ENCODE data around the gene CRYGA.
"Not testable (repeated sequence)": the region's sequence is repeated elsewhere in the genome, so short reads cannot be mapped to it uniquely, and the experiment has no call there.

CRYGA gene

DNA sequence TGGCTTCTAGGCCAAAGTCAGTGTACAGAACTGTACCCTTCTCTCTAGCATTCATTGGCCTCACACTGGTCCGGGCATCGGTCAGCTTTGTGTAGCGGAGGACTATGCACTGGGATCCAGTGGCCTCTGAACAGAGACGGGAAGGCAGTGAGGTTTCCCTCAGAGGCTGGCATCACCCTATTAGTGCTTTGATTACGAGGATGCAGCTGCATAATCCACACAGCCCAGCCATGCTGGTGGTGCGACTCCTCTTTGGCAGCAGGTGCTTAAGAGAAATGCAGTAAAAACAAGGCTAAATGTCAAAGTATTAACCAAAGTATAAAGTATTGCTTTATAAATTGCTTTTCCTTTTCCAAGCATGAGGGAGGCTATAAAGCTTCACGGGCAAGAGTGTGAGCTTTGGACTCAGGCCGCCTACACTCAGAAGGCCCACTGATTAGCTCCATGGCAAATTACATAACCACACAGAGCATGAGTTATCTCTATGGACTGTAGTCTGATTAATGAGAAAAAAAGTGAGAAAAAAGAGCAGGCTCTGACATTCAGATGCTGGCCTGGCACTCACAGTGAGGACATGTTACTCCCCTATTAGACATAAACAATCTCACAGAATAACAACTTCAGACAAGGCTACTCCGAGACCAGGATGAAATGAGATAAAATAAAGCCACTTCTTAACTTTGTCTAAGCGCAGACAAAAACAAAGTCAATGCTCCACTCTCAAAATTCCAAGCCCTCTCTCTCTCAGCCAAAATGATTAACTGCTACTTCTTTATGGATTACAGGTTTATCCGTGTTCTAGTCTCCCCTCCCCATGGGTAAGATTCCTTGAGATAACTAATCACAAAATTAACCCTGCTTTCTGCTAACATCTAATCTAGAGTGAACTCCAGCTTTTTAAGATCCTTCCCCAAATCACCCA, 27.3 kb downstream of the CRYGA start:
- H3K4me1 ChIP-seq (ENCODE audit: control insufficient read depth, insufficient read depth, low read length) = no peaks in the 10 kb centered on the region
- no peak overlapping the region for H3K9ac ChIP-seq (ENCODE audit: low read depth, low read length)
- H3K36me3 ChIP-seq (ENCODE audit: control insufficient read depth, insufficient read depth, low read length) = no peaks in the 10 kb centered on the region
- no peaks in the 10 kb centered on the region for H3K9me3 ChIP-seq (ENCODE audit: control insufficient read depth, insufficient read depth, low read length)
- H3K4me3 ChIP-seq (ENCODE audit: low read depth, low read length) = no peak overlapping the region
- no peaks in the 10 kb centered on the region for H3K27me3 ChIP-seq (ENCODE audit: control insufficient read depth, insufficient read depth, low read length)

DNA sequence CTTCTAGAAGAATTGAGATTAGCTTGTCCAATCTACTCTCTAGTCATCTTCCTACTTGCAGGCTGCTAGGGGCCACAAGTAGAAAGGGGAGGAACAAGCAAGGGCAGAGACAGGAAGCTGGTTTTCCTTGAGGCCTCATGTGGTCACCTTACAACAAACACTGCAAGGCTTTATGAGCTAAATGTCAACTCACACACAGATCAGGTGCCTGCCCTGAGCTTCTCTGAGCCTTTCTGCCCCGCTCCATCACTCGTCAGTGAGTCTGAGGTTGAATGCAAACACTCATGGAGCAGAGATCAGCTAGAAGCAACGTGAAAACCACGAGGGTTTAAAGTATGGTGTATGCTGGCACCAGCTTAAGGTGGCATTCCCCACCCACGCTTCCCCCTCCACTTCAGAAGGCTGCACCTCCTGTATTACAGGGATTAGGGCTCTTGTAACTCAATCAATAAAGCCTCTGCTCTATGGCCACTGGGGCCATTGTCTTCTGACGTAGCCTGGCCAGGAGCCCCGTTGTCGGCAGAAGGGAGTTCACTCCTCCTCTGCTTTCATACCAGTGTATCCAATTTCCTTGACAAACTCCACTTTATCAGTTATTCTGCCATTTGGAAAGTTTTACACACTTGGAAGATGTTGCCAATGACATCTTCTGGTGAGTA, 28.3 kb downstream of the CRYGA start:
- Histone ChIP-seq H3K4me1 (ENCODE audit: control insufficient read depth, insufficient read depth, low read length) (no peaks in the 10 kb centered on the region), H3K9me3 (ENCODE audit: control insufficient read depth, insufficient read depth, low read length) (no peaks in the 10 kb centered on the region), H3K27me3 (ENCODE audit: control insufficient read depth, insufficient read depth, low read length) (no peaks in the 10 kb centered on the region), H3K36me3 (ENCODE audit: control insufficient read depth, insufficient read depth, low read length) (no peaks in the 10 kb centered on the region), H3K4me3 (ENCODE audit: low read depth, low read length) (no peak overlapping the region), H3K9ac (ENCODE audit: low read depth, low read length) (no peak overlapping the region)

DNA sequence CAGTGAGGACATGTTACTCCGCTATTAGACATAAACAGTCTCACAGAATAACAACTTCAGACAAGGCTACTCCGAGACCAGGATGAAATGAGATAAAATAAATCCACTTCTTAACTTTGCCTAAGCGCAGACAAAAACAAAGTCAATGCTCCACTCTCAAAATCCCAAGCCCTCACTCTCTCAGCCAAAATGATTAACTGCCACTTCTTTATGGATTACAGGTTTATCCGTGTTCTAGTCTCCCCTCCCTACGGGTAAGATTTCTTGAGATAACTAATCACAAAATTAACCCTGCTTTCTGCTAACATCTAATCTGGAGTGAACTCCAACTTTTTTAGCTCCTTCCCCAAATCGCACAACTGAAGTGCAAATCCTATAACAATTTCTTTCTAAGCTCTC, 32.7 kb downstream of the CRYGA start:
- Histone ChIP-seq H3K9ac (ENCODE audit: low read depth, low read length) (no peak overlapping the region), H3K27me3 (ENCODE audit: control insufficient read depth, insufficient read depth, low read length) (no peaks in the 10 kb centered on the region), H3K9me3 (ENCODE audit: control insufficient read depth, insufficient read depth, low read length) (no peaks in the 10 kb centered on the region), H3K4me3 (ENCODE audit: low read depth, low read length) (no peak overlapping the region), H3K36me3 (ENCODE audit: control insufficient read depth, insufficient read depth, low read length) (no peaks in the 10 kb centered on the region), H3K4me1 (ENCODE audit: control insufficient read depth, insufficient read depth, low read length) (no peaks in the 10 kb centered on the region)

DNA sequence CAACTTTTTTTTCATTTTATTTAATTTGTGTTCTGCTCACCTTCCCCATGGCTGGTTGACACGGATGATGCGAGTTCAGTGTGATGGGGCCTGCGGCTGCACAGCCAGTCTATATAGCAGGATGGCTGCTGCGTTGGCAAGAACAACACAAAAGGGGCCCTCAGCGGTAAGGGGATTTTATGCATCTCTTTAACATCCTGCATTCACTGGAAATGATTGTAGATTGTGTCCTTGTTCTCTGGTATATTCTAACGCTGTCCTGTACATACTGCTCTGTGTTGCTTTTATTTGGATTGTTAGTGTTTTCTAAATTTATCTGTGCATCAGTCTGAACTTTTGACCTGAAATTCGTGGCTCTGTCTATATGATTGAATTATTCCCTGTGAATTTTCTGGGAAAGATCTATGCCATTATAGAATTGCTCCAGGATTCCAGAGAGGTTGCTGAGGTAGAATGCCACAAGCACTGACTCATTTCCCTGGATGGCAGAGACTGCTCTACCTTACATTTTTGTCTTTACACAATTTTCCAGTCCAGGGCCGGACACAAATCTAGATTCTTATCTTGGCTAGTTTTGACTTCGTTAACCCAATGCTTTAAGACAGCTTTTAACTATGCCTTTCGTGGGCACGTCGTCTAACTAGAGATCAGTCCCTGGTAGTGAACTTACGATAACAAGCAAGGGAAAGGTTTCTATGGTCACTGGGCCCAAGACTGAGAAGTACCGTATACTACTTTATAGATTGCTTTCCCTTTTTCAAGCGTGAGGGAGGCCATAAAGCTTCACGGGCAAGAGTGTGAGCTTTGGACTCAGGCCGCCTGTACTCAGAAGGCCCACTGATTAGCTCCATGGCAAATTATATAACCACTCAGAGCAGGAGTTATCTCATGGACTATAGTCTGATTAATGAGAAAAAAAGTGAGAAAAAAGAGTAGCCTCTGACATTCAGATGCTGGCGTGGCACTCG, 33.4 kb downstream of the CRYGA start, which contains the start of gene CRYGC:
Gene CRYGC (minus strand): TSS at position 85 of the 968 bp plus-strand sequence. CDS start 36 bp downstream, at position 49.
- Histone ChIP-seq H3K36me3 (ENCODE audit: control insufficient read depth, insufficient read depth, low read length) (no peaks in the 10 kb centered on the region), H3K4me3 (ENCODE audit: low read depth, low read length) (no peak within 1 kb of the TSS), H3K9ac (ENCODE audit: low read depth, low read length) (no peak within 1 kb of the TSS), H3K9me3 (ENCODE audit: control insufficient read depth, insufficient read depth, low read length) (no peaks in the 10 kb centered on the region), H3K27me3 (ENCODE audit: control insufficient read depth, insufficient read depth, low read length) (no peaks in the 10 kb centered on the region), H3K4me1 (ENCODE audit: control insufficient read depth, insufficient read depth, low read length) (no peaks in the 10 kb centered on the region)

DNA sequence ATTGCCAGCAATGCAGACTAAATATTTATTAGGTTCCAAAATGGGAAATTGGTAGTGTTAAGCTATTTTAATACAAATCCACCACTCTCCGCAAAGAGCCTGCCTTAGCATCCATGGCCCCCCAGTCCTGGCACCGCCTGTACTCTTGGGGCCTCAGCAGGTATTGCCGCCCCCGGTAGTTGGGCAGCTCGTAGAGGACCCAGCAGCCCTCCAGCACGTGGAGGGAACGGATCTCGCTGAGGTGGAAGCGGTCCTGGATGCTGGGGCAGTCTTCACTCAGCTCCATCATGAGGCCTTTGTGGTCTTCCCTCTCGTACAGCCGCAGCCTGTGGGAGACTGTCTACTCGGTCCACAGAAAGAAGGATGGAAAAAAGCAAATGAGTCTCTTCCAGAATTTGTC, 35.3 kb downstream of the CRYGA start:
- Histone ChIP-seq H3K4me1 (ENCODE audit: control insufficient read depth, insufficient read depth, low read length) (peaks cover 3% of the 10 kb centered on the region), H3K9me3 (ENCODE audit: control insufficient read depth, insufficient read depth, low read length) (no peaks in the 10 kb centered on the region), H3K36me3 (ENCODE audit: control insufficient read depth, insufficient read depth, low read length) (no peaks in the 10 kb centered on the region), H3K27me3 (ENCODE audit: control insufficient read depth, insufficient read depth, low read length) (peaks cover 3% of the 10 kb centered on the region), H3K9ac (ENCODE audit: low read depth, low read length) (no peak overlapping the region), H3K4me3 (ENCODE audit: low read depth, low read length) (no peak overlapping the region)

DNA sequence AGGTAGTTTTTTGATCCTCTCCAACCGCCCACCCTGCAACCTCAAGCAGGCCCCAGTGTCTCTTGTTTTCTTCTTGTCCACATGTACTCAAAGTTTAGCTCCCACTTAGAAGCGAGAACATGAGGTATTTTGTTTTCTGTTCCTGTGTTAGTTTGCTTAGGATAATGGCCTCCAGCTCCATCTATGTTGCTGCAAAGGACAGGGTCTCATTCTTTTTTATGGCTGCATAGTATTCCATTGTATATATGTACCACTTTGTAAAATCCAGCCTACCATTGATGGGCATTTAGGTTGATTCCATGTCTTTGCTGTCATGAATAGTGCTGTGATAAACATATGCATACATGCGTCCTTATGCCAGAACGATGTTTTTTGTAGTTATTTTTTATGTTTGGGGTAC, 36.3 kb downstream of the CRYGA start:
- H3K4me3 ChIP-seq (ENCODE audit: low read depth, low read length) = no peak overlapping the region
- no peaks in the 10 kb centered on the region for H3K9me3 ChIP-seq (ENCODE audit: control insufficient read depth, insufficient read depth, low read length)
- no peak overlapping the region for H3K9ac ChIP-seq (ENCODE audit: low read depth, low read length)
- H3K4me1 ChIP-seq (ENCODE audit: control insufficient read depth, insufficient read depth, low read length) = peaks cover 3% of the 10 kb centered on the region
- peaks cover 3% of the 10 kb centered on the region for H3K27me3 ChIP-seq (ENCODE audit: control insufficient read depth, insufficient read depth, low read length)
- H3K36me3 ChIP-seq (ENCODE audit: control insufficient read depth, insufficient read depth, low read length) = no peaks in the 10 kb centered on the region

DNA sequence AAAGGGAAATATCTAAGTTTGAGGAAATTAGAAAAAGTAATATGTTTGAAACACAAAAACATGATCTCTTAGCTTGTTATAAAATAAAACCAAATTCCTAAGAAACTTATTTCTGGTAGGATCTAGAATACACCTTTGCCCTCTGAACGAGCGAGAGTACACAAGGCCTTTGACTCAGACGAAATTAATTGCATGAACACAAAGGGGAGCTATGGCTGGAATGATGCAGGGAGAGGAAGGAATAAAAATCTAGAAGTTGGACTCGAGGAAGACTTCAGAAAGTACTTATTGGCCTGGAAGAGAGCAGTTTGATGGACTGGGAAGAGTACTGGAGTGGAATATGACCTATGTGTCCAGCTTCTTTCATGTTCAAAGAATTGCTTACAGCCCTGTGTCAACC, 38.1 kb downstream of the CRYGA start:
- H3K9me3 ChIP-seq (ENCODE audit: control insufficient read depth, insufficient read depth, low read length) = no peaks in the 10 kb centered on the region
- H3K27me3 ChIP-seq (ENCODE audit: control insufficient read depth, insufficient read depth, low read length) = peaks cover 3% of the 10 kb centered on the region
- no peak overlapping the region for H3K9ac ChIP-seq (ENCODE audit: low read depth, low read length)
- H3K4me3 ChIP-seq (ENCODE audit: low read depth, low read length) = no peak overlapping the region
- H3K36me3 ChIP-seq (ENCODE audit: control insufficient read depth, insufficient read depth, low read length) = no peaks in the 10 kb centered on the region
- H3K4me1 ChIP-seq (ENCODE audit: control insufficient read depth, insufficient read depth, low read length) = peaks cover 3% of the 10 kb centered on the region

DNA sequence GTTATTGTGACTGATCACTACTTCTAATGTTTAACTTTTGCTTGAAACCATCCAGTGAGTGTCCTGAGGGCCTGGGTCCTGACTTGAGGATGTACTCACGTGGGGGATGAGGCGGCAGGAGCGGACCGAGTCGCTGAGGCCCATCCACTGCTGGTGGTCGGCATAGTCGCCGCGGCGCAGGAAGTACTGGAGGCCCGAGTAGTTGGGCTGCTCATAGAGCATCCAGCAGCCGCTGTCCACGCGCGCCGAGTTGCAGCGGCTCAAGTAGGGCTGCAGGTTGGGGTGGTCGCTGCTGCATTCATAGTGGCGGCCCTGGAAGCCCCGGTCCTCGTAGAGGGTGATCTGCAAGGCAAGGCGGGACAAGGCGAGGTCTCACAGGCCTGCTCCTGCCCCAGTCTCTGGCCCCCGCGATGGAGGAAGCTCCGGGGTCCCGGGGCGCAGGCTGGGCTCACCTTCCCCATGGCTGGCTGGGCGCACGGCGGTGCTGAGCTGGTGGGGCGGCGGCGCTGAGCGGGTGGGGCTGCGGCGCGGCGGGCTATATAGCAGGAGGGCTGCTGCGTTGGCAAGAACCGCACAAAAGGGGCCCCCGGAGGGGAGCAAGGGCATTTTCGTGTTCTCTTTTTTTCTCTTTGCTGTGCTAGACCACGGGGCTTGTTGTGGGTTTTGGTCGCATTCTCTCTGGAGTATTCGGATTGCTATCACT, 39.2 kb downstream of the CRYGA start, which contains the start of gene CRYGD:
Gene CRYGD (minus strand): TSS at position 512 of the 703 bp plus-strand sequence. CDS start 51 bp downstream, at position 461.
- not testable (repeated sequence) for H3K36me3 ChIP-seq (ENCODE audit: control insufficient read depth, insufficient read depth, low read length); H3K9me3 ChIP-seq (ENCODE audit: control insufficient read depth, insufficient read depth, low read length); H3K27me3 ChIP-seq (ENCODE audit: control insufficient read depth, insufficient read depth, low read length); H3K9ac ChIP-seq (ENCODE audit: low read depth, low read length); H3K4me1 ChIP-seq (ENCODE audit: control insufficient read depth, insufficient read depth, low read length)
- peak within 1 kb of the TSS; percentile 45 for H3K4me3 ChIP-seq (ENCODE audit: low read depth, low read length)

DNA sequence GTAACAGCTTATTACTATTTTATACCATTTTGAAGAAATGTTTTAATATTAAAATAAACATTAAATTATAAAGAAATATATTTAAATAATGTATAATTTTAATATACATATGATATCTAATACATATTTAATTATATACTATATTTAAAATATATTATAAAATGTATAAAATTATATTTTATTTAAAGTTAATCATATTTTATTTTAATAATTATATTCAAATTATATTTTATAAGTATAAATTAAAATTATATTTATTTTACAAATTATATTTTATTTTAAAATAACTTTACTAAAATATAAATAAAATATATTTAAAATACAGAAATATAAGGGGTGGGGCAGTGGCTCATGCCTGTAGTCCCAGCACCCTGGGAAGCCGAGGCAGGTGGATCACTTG, 41.1 kb downstream of the CRYGA start:
- Histone ChIP-seq H3K36me3 (ENCODE audit: control insufficient read depth, insufficient read depth, low read length) (no peaks in the 10 kb centered on the region), H3K27me3 (ENCODE audit: control insufficient read depth, insufficient read depth, low read length) (peaks cover 3% of the 10 kb centered on the region), H3K4me3 (ENCODE audit: low read depth, low read length) (no peak overlapping the region), H3K4me1 (ENCODE audit: control insufficient read depth, insufficient read depth, low read length) (peaks cover 3% of the 10 kb centered on the region), H3K9me3 (ENCODE audit: control insufficient read depth, insufficient read depth, low read length) (no peaks in the 10 kb centered on the region), H3K9ac (ENCODE audit: low read depth, low read length) (no peak overlapping the region)

DNA sequence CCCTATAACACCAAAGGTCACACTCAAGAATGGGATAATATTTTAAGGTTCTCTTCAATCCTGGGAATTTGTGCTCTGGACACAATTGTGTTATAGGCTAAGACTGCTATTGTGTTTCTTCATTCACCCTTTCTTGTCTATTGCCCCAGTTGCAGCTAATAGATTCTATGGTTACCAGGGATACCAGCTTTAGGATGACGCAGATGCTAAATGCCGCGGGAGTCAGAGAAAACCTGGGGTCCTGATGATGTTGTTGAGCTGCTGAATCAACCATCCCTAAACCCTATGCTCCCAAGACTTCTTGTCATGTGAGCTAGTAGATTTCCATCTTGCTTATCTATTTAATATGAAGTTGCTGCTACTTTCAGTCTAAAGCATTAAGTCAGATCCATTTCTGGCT, 44.5 kb downstream of the CRYGA start:
- Histone ChIP-seq H3K9me3 (ENCODE audit: control insufficient read depth, insufficient read depth, low read length) (no peaks in the 10 kb centered on the region), H3K9ac (ENCODE audit: low read depth, low read length) (no peak overlapping the region), H3K4me1 (ENCODE audit: control insufficient read depth, insufficient read depth, low read length) (peaks cover 3% of the 10 kb centered on the region), H3K4me3 (ENCODE audit: low read depth, low read length) (no peak overlapping the region), H3K27me3 (ENCODE audit: control insufficient read depth, insufficient read depth, low read length) (peaks cover 3% of the 10 kb centered on the region), H3K36me3 (ENCODE audit: control insufficient read depth, insufficient read depth, low read length) (no peaks in the 10 kb centered on the region)

DNA sequence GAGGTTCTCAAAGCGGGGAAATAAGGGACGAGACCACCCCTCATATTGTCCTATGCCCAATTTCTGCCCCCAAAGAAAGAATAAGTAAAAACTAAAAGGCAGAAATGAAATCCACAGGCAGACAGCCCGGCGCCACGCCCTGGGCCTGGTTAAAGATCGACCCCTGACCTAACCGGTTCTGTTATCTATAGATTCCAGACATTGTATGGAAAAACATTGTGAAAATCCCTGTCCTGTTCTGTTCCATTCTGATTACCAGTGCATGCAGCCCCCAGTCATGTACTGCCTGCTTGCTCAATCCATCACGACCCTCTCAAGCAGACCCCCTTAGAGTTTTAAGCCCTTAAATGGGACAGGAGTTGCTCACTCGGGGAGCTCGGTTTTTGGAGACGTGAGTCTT, 46.0 kb downstream of the CRYGA start:
- not testable (repeated sequence) for H3K9me3 ChIP-seq (ENCODE audit: control insufficient read depth, insufficient read depth, low read length); H3K9ac ChIP-seq (ENCODE audit: low read depth, low read length)

More for the DNA sequence above, 46.0 kb downstream of the CRYGA start:
- H3K27me3 ChIP-seq (ENCODE audit: control insufficient read depth, insufficient read depth, low read length); H3K4me3 ChIP-seq (ENCODE audit: low read depth, low read length); H3K36me3 ChIP-seq (ENCODE audit: control insufficient read depth, insufficient read depth, low read length): not testable (repeated sequence)
- H3K4me1 ChIP-seq (ENCODE audit: control insufficient read depth, insufficient read depth, low read length) = peaks cover 11% of the 10 kb centered on the region

Data from iPS-15b (cell line).